ENCODE results near the gene TADA2B.

- TF ChIP-seq POLR2A (IDR thresholded peaks at IDR 0.05), result no peak
- no peak for TF ChIP-seq CTCF (IDR thresholded peaks at IDR 0.05 in 4 of 5, conservative IDR thresholded peaks at IDR 0.05 in 1 of 5)
Observed at GRCh38 chr4:7032596-7032995, 10.6 kb upstream of the TADA2B start.

All from gastrocnemius medialis (tissue), 4 donors.